HG02885 (cell line): ENCODE measurements around the gene OR2A42.
A peak's percentile ranks its signal among the peaks of the same experiment; 100 is the strongest.
"Not testable (repeated sequence)": the region's sequence is repeated elsewhere in the genome, so short reads cannot be mapped to it uniquely, and the experiment has no call there.

Experiments
- ATAC-seq: cut with Tn5 transposase; IDR thresholded peaks from one replicate; pipeline ENCODE4 v1.9.1; 2021; ENCODE audit warnings: mild to moderate bottlenecking; ENCODE audit not compliant: unreplicated experiment, poor library complexity

OR2A42 gene

GRCh38 chr7:144226866-144227265 is 12.5 kb downstream of the OR2A42 start:
- not testable (repeated sequence) for ATAC-seq

- ATAC-seq, result not testable (repeated sequence)
Observed at GRCh38 chr7:144223675-144224074, 15.7 kb downstream of the OR2A42 start.

GRCh38 chr7:144220531-144220930 is 18.9 kb downstream of the OR2A42 start:
- not testable (repeated sequence) for ATAC-seq

- peak; percentile 52 for ATAC-seq
Observed at GRCh38 chr7:144219149-144219548, 20.3 kb downstream of the OR2A42 start.

GRCh38 chr7:144218581-144218980 is 20.8 kb downstream of the OR2A42 start:
- not testable (repeated sequence) for ATAC-seq

- ATAC-seq, result not testable (repeated sequence)
Observed at GRCh38 chr7:144217200-144217599, 22.2 kb downstream of the OR2A42 start.

GRCh38 chr7:144205306-144205705 is 34.1 kb downstream of the OR2A42 start:
- not testable (repeated sequence) for ATAC-seq

- ATAC-seq, result not testable (repeated sequence)
Observed at GRCh38 chr7:144203086-144203485, 36.3 kb downstream of the OR2A42 start.

GRCh38 chr7:144201978-144202377 is 37.4 kb downstream of the OR2A42 start:
- peak; percentile 49 for ATAC-seq

- not testable (repeated sequence) for ATAC-seq
Observed at GRCh38 chr7:144198934-144199333, 40.5 kb downstream of the OR2A42 start.

- ATAC-seq, result peak; percentile 76
Observed at GRCh38 chr7:144195212-144195872, 44.1 kb downstream of the OR2A42 start, which contains the start of gene ARHGEF35. TSS of gene ARHGEF35 (minus strand) at chr7:144195833. CDS start at chr7:144188383, 7,450 bp downstream.

- ATAC-seq, result not testable (repeated sequence)
Observed at GRCh38 chr7:144194453-144194852, 45.0 kb downstream of the OR2A42 start.

- ATAC-seq, result not testable (repeated sequence)
Observed at GRCh38 chr7:144193782-144194181, 45.6 kb downstream of the OR2A42 start.

- ATAC-seq, result peak; percentile 53
Observed at GRCh38 chr7:144188578-144189171, 50.7 kb downstream of the OR2A42 start.

GRCh38 chr7:144187848-144188247 is 51.6 kb downstream of the OR2A42 start:
- ATAC-seq, result not testable (repeated sequence)

GRCh38 chr7:144183166-144183565 is 56.2 kb downstream of the OR2A42 start, which contains the start of gene CTAGE4:
TSS of gene CTAGE4 (plus strand) at chr7:144183466. CDS start at chr7:144183504, 38 bp downstream.
- not testable (repeated sequence) for ATAC-seq

GRCh38 chr7:144179165-144179479 is 60.3 kb downstream of the OR2A42 start:
- not testable (repeated sequence) for ATAC-seq

GRCh38 chr7:144178380-144179164 is 60.8 kb downstream of the OR2A42 start:
- ATAC-seq, result peak; percentile 97
